Measurements from ENCODE around the gene RAPGEF2. TPM values are rescaled to one million over a fixed set of nuclear protein-coding genes. Genes with fewer than 3 reads are reported as not detected.

Gene RAPGEF2
- total and polyA plus RNA-seq, 2 donors from 2014 or later: 6.9 to 50.6 TPM

DNA sequence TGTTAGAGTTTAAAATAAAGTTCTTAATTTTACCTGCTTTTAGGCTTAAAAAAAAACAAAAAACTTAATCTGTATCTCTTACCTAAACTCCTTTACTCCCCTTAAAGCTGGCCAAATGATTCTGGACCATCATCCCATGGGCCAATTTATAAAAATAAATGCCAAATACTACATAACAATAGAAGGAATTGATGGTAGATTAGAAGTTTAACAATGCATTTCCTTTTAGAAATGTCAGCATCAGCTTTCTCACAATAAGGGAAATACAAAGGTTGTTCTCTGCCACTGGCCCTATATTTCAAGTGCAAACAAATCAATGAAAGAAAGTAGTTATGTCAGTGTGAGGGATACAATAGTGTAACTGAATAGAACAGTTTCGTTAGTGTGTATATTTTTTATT lies 5.7 kb upstream of the RAPGEF2 start:
- no peak overlapping the region for H3K4me3 ChIP-seq (ENCODE audit: low read length in 3 of 3)
- H3K4me1 ChIP-seq (ENCODE audit: control insufficient read depth in 2 of 3, insufficient read depth in 2 of 3, low read depth in 1 of 3, low read length in 3 of 3): peaks cover 0 to 2% (median 0%) of the 10 kb centered on the region in 3 donors
- no peak overlapping the region for H3K27ac ChIP-seq (ENCODE audit: low read depth in 2 of 2, low read length in 2 of 2)
- no peak for FAIRE-seq
- intact Hi-C loops (cut with DNase I): no loop called here
- no peaks in the 10 kb centered on the region for H3K27me3 ChIP-seq (ENCODE audit: control insufficient read depth, insufficient read depth, low read length)
- no peak for DNase-seq
- TF ChIP-seq, protein P1, sequence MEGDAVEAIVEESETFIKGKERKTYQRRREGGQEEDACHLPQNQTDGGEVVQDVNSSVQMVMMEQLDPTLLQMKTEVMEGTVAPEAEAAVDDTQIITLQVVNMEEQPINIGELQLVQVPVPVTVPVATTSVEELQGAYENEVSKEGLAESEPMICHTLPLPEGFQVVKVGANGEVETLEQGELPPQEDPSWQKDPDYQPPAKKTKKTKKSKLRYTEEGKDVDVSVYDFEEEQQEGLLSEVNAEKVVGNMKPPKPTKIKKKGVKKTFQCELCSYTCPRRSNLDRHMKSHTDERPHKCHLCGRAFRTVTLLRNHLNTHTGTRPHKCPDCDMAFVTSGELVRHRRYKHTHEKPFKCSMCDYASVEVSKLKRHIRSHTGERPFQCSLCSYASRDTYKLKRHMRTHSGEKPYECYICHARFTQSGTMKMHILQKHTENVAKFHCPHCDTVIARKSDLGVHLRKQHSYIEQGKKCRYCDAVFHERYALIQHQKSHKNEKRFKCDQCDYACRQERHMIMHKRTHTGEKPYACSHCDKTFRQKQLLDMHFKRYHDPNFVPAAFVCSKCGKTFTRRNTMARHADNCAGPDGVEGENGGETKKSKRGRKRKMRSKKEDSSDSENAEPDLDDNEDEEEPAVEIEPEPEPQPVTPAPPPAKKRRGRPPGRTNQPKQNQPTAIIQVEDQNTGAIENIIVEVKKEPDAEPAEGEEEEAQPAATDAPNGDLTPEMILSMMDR (IDR thresholded peaks at IDR 0.05; ENCODE audit: borderline replicate concordance, extremely low read depth, insufficient read depth): no peak
- H3K9me3 ChIP-seq (ENCODE audit: control insufficient read depth in 2 of 3, insufficient read depth in 1 of 3, low read length in 3 of 3): no peaks in the 10 kb centered on the region
- no peaks in the 10 kb centered on the region for H3K36me3 ChIP-seq (ENCODE audit: control insufficient read depth in 2 of 3, insufficient read depth in 3 of 3, low read length in 3 of 3)
- no peak overlapping the region for H3K9ac ChIP-seq (ENCODE audit: low read length in 3 of 3)

DNA sequence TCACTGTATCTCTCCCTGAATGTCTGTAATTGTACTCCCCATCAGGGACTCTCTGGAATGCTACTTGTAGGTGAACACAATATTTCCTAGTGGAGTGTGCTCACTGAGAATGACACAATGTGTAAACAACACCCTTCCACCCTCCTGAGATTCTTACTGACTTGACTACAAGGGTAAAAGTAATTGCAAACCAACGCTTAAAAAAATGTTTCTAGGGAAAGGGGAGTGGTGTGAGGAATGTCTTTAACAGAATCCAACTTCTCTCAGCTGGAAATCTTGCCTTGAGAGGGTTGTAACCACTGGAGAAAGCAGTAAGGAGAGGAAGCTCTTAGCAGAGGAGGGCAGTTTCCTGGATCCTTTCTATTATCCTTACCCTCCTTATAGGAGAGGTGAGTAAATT lies 5.1 kb upstream of the RAPGEF2 start:
- Histone ChIP-seq H3K4me1 (ENCODE audit: control insufficient read depth in 2 of 3, insufficient read depth in 2 of 3, low read depth in 1 of 3, low read length in 3 of 3) (peaks cover 0 to 4% (median 0%) of the 10 kb centered on the region in 3 donors), H3K9ac (ENCODE audit: low read length in 3 of 3) (no peak overlapping the region), H3K9me3 (ENCODE audit: control insufficient read depth in 2 of 3, insufficient read depth in 1 of 3, low read length in 3 of 3) (no peaks in the 10 kb centered on the region), H3K36me3 (ENCODE audit: control insufficient read depth in 2 of 3, insufficient read depth in 3 of 3, low read length in 3 of 3) (no peaks in the 10 kb centered on the region), H3K4me3 (ENCODE audit: low read length in 3 of 3) (no peak overlapping the region), H3K27ac (ENCODE audit: low read depth in 2 of 2, low read length in 2 of 2) (no peak overlapping the region), H3K27me3 (ENCODE audit: control insufficient read depth, insufficient read depth, low read length) (no peaks in the 10 kb centered on the region)
- FAIRE-seq (no peak), DNase-seq (peak in 2 of 5 donors; percentile 17 to 37)
- TF ChIP-seq, protein P1 (IDR thresholded peaks at IDR 0.05; ENCODE audit: borderline replicate concordance, extremely low read depth, insufficient read depth): no peak
- intact Hi-C loops (cut with DNase I): no loop called here

DNA sequence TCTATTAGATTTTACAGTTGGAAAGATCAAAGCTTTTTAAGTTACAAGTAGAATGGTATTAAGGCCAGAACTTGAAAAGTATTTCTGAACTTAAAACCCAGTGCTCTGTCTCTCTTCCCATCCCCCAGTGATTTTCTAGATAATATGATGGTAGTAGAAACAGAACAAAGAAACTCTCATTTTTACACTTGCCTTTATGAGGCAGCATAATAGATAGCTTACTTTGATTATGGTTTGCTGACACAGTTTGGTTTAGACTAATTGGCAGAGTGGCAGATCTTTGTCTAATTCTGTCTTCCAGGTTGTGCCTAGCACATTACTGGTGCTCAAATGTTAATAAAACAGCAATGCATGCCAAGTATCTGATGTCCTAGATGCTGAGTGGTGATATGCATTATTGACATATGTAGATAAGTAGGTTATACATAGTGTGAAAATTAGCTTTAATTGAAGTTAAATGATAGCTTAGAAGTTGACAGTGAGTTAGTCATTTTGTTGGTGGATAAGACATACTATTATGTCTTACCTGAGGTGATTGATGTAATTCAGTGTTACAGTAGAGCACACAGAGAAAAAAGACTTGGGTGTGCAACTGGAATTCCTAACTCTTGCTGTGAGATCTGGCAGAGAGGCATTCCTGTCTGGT lies 4.3 kb upstream of the RAPGEF2 start:
- no peaks in the 10 kb centered on the region for H3K27me3 ChIP-seq (ENCODE audit: control insufficient read depth, insufficient read depth, low read length)
- no peak overlapping the region for H3K9ac ChIP-seq (ENCODE audit: low read length in 3 of 3)
- no peaks in the 10 kb centered on the region for H3K36me3 ChIP-seq (ENCODE audit: control insufficient read depth in 2 of 3, insufficient read depth in 3 of 3, low read length in 3 of 3)
- H3K4me1 ChIP-seq (ENCODE audit: control insufficient read depth in 2 of 3, insufficient read depth in 2 of 3, low read depth in 1 of 3, low read length in 3 of 3): peaks cover 0 to 4% (median 0%) of the 10 kb centered on the region in 3 donors
- TF ChIP-seq, protein P1 (IDR thresholded peaks at IDR 0.05; ENCODE audit: borderline replicate concordance, extremely low read depth, insufficient read depth): no peak
- no peak overlapping the region for H3K4me3 ChIP-seq (ENCODE audit: low read length in 3 of 3)
- FAIRE-seq: no peak
- DNase-seq: no peak
- no peaks in the 10 kb centered on the region for H3K9me3 ChIP-seq (ENCODE audit: control insufficient read depth in 2 of 3, insufficient read depth in 1 of 3, low read length in 3 of 3)
- H3K27ac ChIP-seq (ENCODE audit: low read depth in 2 of 2, low read length in 2 of 2): no peak overlapping the region
- intact Hi-C loops (cut with DNase I): no loop called here

Measured in kidney (tissue), 14 donors.